AML-193 (cell line): ENCODE measurements around the gene RANGRF.
"Not testable (repeated sequence)": the region's sequence is repeated elsewhere in the genome, so short reads cannot be mapped to it uniquely, and the experiment has no call there.

Experiments used
- DNase-seq, 2 experiments: peaks; one replicate each; lab custom pipeline; 2025; lab: John Stamatoyannopoulos, UW

RANGRF gene, protein sequence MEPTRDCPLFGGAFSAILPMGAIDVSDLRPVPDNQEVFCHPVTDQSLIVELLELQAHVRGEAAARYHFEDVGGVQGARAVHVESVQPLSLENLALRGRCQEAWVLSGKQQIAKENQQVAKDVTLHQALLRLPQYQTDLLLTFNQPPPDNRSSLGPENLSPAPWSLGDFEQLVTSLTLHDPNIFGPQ

DNA sequence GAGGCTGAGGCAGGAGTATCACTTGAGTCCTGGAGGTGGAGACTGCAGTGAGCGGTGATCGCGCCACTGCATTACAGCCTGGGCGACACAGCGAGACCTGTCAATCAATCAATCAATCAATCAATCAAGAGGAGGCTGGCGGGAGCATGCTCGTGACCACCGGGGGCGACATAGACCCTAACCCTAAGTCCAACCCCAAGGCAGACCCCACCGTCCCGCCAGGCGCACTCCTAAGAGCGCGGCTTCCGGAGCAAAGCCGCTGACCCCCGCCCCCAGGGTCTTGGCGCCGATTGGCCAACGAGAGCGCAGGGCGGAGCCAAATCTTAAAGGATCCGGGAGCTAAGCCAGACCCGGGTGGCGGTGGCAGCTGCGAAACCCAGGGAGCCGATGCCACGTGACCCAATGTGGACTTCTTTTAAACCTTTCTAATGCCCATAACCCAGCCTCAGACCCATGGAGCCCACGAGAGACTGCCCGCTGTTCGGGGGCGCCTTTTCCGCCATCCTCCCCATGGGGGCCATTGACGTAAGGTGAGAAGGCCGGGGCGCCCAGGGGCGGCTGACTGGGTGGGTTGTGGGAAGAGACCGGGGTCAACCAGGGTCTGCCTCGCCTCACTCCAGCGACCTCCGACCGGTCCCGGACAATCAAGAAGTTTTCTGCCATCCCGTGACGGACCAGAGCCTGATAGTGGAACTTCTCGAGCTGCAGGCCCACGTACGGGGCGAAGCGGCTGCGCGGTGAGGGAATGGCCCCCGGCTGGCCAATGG lies at the start of gene RANGRF:
Gene RANGRF, plus strand, starts transcription at position 335 of the 767 bp plus-strand sequence. Its CDS starts 119 bp downstream, at position 454.
- DNase-seq, result peak; percentile 53

DNA sequence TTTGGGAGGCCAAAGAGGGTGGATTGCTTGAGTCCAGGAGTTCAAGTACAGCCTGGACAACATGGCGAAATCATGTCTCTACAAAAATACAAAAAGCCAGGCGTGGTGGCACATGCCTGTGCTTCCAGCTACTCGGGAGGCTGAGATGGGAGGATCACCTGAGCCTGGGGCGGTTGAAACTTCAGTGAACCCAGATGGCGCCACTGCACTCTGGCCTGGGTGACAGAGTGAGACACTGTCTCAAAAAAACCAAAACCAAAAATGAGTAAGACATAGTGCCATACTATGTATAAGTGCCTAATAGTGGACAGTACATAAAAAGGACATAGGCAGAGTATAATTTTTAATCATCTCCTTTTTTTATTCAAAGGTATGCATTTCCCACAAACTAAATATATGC lies 44.6 kb upstream of the RANGRF start:
- no peak for DNase-seq

DNA sequence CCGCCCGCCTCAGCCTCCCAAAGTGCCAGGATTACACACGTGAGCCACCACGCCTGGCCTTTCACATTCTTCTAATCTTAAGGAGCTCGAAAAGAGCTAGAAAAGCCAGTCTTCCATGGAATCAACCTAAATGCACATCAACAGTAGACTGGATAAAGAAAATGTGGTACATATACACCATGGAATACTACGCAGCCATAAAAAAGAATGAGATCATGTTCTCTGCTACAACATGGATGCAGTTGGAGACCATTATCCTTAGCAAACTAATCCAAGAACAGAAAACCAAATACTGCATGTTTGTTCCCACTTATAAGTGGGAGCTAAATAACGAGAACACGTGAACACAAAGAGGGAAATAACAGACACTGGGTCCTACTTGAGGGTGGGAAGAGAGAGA lies 43.7 kb upstream of the RANGRF start:
- no peak for DNase-seq

DNA sequence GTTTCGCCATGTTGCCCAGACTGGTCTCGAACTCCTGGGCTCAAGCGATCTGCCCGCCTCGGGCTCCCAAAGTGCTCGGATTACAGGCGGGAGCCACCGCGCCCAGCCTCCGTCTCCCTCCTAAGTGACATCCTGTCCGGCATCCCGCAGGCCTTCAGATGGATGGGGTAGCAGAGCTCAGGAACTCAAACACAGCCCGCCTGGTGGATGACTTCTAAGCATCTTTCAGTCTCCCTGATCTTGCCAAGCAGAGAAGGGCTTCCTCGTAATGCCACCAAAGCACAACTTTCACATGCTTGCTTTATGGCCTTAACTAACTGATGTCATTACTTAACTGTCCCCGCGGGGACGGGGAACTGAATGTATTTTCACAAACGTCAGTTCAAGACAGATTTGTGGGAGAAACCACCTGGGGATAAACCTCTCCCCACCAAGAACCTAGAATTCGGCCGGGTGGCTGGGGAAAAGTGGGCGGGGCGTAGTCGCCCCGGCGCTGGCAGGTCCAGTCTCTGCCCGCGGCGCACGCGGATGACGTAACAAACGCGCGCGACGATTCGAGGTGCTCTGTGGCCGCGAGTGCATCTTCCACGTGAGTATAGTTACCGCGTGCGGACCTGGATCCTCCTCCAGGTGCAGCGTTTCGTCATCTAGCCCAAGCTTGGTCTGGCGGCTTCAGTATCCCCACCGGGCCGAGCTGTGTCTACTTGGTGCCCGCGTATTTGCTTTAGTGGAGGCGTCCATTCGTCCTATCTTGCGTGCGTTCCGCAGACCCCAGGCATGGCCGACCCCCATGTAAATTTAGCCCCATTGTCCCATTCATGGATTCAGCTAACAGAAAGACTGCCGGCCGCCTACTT lies 39.5 kb upstream of the RANGRF start, which contains the start of gene PFAS:
Gene PFAS, plus strand, starts transcription at position 539 of the 857 bp plus-strand sequence. CDS start 4,649 bp downstream, outside the sequence.
- peak; percentile 47 to 53 for DNase-seq

DNA sequence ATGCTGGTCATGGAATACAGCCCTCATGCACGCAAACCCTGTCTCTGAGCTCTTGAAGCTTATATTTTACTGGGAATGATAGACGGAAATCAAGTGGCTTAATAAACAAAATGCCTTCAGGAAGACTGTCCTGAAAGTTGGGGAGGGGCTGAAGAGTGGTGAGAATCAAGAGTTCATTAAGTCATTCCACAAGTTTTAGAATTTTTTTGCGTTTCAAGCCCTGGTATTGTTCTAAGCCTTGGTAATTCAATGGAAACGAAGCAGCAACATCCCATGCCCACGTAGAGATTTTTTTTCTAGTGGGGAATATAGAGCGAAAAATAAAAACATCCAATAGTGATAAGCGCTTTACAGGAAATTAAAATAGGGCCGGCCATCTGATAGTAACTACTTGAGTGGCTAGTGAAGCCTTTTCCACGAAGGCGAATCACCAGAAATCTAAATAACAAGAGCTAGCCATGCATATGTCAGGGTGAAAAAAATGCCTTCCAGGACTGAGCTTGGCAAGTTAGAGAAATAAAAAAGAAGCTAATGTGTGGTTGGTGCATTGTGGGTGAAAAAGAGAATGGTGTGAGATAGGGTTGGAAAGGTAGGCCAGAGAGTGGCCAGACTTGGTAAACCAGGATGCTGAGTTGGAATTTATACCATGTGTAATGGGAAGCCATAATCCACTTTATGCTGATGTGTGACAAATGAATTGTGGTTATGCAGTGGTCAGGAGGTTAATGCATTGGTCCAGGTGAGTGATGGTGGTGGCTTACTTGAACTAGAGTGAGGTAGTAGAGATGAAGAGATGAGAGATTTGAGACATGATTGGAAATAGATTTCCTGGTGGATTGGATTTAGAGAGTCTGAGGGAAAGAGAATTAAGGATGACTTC lies 38.6 kb upstream of the RANGRF start:
- DNase-seq, result no peak

DNA sequence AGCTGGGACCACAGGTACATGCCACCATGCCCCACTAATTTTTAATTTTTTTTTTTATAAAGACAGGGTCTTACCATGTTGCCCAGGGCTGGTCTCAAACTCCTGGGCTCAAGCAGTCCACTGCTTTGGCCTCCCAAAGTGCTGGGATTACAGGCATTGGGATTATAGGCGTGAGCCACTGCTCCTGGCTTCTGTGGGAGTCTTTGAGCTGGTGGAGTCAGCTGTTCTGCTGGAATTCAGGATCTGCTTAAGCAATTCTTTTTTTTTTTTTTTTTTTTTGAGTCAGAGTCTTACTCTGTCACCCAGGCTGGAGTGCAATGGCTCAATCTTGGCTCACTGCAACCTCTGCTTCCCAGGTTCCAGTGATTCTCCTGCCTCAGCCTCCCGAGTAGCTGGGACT lies 37.1 kb upstream of the RANGRF start:
- not testable (repeated sequence) for DNase-seq

DNA sequence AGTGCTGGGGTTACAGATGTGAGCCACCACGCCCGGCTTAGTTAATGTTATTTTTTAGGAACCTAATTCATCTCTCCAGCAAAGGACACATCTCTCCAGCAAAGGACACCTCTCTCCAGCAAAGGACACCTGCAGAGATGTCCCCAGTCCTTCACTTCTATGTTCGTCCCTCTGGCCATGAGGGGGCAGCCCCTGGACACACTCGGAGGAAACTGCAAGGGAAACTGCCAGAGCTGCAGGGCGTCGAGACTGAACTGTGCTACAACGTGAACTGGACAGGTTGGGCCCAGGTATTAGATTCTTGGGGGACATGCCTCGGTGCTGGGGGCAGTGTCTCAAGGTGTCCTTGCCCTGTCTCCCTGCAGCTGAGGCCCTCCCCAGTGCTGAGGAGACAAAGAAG lies 34.7 kb upstream of the RANGRF start:
- DNase-seq, result no peak

DNA sequence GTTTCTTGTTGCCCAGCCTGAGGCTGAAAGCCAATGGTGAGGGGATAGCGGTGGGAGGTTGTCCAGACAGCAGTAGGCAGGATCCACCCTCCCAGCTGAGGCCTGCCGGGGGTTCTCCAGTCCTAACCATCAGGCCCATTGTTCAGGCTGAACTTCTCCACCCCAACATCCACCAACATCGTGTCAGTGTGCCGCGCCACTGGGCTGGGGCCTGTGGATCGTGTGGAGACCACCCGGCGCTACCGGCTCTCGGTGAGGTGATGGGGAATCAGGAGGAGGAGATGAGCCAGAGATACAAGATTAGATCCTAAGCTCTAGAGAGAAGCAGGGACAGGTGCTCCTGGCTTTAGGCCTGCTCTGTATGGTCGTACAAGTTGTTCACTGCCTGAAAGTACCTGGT lies 33.6 kb upstream of the RANGRF start:
- no peak for DNase-seq

DNA sequence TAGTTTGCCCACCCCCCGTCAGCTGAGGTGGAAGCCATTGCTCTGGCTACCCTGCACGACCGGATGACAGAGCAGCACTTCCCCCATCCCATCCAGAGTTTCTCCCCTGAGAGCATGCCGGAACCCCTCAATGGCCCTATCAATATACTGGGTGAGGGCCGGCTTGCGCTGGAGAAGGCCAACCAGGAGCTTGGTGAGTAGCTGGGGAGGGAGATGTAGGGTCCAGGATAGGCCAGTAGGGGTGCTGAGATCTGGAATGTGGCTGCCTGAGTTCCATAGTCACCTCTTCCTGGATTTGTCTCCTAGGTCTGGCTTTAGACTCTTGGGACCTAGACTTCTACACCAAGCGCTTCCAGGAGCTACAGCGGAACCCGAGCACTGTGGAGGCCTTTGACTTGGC lies 33.0 kb upstream of the RANGRF start:
- DNase-seq, result no peak

DNA sequence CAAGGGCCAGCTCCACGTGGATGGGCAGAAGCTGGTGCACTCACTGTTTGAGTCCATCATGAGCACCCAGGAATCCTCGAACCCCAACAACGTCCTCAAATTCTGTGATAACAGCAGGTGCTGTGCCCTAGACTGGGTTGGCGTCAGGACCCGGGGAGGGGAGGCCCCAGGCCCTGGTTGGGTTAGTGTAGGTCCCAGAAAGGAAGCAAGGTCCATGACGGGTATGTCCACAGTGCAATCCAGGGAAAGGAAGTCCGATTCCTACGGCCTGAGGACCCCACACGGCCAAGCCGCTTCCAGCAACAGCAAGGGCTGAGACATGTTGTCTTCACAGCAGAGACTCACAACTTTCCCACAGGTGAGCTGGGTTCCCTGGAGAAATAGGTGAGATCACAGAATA lies 32.2 kb upstream of the RANGRF start:
- no peak for DNase-seq

DNA sequence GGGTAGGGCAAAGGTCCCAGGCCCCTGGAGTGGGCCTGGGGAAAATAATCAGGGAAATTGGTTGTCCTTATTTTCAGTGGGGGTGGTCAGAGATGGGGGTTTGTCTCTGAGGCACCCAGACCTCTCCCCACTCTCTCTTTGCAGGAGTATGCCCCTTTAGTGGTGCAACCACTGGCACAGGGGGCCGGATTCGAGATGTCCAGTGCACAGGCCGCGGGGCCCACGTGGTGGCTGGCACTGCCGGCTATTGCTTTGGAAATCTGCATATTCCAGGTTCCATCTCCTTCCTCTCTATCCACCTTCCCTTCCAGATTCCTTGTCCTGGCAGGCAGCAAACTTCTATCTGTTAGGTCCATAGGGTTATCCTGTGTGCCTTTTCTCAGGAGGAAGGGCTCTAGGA lies 31.8 kb upstream of the RANGRF start:
- DNase-seq, result no peak

DNA sequence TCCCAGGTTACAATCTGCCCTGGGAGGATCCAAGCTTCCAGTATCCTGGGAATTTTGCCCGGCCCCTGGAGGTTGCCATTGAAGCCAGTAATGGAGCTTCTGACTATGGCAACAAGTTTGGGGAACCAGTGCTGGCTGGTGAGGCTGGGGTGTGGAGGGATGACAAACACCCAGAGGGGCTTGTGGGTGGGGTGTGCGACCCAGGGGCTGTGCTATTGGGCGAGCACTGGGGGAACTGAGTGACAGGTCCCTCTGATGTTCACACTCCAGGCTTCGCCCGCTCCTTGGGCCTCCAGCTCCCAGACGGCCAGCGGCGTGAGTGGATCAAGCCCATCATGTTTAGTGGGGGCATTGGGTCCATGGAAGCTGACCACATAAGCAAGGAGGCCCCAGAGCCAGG lies 30.7 kb upstream of the RANGRF start:
- no peak for DNase-seq

DNA sequence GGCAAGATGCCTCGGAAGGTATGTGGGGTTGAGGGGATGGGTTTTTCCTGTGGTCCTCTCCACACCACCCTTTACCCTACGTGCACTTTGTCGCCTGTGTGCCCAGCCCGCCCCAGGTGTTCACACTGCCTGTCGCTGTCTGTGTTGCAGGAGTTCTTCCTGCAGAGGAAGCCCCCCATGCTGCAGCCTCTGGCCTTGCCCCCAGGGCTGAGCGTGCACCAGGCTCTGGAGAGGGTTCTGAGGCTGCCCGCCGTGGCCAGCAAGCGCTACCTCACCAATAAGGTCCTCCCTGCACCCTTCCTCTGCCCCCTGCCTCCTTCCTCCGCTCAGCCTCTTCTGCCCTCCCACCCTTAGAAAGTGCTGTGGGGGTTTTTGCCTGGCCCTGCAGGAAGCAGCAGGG lies 24.1 kb upstream of the RANGRF start:
- no peak for DNase-seq

DNA sequence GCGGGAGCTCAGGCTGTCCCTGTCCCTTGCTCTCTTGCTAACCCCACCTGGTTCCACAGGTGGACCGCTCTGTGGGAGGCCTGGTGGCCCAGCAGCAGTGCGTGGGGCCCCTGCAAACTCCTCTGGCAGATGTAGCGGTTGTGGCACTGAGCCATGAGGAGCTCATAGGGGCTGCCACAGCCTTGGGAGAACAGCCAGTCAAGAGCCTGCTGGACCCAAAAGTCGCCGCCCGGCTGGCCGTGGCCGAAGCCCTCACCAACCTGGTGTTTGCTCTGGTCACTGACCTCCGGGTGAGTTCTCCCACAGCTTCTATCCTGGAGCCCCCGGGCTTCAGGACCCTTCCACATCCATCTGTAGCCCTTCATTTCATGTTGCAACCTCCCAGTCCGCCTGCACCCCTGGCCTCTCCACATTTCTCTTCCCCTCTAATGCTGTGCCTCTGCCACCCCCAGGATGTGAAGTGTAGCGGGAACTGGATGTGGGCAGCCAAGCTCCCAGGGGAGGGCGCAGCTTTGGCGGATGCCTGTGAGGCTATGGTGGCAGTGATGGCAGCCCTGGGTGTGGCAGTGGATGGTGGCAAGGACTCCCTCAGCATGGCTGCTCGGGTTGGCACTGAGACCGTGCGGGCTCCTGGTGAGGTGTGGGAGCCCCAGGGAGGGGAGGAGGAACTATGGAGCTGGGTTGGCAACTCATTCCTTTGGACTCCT lies 23.5 kb upstream of the RANGRF start:
- DNase-seq, result no peak

DNA sequence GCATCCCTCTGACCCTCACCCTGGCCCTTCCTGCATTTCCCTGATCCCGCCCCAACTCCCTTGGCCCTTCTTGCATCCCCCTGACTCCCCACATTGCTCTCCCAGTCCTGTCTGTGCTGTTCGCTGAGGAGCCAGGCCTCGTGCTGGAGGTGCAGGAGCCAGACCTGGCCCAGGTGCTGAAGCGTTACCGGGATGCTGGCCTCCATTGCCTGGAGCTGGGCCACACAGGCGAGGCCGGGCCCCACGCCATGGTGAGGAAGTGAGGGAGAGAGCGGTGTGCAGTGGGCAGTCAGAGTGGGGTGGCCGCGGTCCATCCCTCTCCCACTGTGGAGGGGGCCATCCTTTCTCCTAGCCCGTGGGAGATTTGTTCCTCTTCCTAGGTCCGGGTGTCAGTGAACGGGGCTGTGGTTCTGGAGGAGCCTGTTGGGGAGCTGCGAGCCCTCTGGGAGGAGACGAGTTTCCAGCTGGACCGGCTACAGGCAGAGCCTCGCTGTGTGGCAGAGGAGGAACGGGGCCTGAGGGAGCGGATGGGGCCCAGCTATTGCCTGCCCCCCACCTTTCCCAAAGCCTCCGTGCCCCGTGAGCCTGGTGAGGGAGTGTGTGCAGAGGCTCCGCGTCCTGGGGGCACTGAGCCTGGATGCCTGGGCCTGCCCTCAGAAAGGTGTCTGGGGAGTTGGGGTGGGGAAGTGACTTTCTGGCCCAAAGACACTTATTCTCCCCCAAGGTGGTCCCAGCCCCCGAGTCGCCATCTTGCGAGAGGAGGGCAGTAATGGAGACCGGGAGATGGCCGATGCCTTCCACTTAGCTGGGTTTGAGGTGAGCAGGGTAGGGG lies 21.6 kb upstream of the RANGRF start:
- DNase-seq, result no peak

DNA sequence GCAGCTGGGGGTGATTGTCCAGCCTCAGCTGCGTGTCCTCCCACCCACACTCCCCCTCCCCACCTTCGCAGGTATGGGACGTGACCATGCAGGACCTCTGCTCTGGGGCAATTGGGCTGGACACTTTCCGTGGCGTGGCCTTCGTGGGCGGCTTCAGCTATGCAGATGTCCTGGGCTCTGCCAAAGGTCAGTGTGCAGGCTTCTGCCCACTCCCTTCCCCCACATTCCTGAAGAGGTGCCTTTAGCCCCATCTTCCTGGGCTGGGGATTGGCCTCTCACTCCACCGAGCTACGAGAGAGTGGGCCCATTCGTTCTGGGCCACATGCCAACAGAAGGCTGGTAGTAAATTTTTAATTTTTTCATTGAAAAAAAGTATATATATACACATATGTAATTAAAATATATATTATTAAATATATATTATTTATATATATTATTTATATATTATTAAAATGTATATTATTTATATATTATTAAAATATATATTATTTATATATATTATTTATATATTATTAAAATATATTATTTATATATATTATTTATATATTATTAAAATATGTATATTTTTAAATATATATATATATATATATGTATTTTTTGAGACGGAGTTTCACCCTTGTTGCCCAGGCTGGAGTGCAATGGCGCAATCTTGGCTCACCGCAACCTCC lies 20.9 kb upstream of the RANGRF start:
- no peak for DNase-seq

DNA sequence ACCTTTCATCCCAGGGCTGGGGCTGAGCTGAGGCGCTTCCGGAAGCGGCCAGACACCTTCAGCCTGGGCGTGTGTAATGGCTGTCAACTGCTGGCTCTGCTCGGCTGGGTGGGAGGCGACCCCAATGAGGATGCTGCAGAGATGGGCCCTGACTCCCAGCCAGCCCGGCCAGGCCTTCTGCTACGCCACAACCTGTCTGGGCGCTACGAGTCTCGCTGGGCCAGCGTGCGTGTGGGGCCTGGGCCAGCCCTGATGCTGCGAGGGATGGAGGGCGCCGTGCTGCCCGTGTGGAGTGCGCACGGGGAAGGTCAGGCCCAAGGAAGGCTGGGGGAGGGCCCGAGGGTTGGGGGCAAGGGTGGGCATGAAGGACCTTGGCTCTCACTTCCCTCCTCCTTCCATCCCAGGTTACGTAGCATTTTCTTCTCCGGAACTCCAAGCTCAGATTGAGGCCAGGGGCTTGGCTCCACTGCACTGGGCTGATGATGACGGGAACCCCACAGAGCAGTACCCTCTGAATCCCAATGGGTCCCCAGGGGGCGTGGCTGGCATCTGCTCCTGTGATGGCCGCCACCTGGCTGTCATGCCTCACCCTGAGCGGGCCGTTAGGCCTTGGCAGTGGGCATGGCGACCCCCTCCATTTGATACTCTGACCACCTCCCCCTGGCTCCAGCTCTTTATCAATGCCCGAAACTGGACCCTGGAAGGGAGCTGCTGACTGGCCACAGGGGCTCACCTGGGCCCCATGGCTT lies 19.7 kb upstream of the RANGRF start:
- DNase-seq, result no peak

DNA sequence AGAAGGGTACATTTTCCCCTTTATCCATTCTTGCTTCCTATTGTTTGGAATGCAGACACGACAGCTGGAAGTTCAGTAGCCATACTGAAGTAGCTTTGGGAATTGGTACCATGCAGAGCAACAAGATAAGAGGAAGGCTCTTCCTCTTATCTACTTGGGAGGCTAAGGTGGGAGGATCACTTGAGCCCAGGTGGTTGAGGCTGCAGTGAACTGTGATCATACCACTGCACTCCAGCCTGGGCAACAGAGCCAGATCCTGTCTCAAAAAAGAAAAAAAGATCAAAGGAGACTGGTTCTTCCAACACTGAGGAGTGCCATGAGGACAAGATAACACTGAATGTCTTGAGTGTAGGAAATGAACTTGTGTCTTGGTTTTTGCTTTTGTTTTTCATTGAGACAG lies 16.0 kb upstream of the RANGRF start:
- no peak for DNase-seq

DNA sequence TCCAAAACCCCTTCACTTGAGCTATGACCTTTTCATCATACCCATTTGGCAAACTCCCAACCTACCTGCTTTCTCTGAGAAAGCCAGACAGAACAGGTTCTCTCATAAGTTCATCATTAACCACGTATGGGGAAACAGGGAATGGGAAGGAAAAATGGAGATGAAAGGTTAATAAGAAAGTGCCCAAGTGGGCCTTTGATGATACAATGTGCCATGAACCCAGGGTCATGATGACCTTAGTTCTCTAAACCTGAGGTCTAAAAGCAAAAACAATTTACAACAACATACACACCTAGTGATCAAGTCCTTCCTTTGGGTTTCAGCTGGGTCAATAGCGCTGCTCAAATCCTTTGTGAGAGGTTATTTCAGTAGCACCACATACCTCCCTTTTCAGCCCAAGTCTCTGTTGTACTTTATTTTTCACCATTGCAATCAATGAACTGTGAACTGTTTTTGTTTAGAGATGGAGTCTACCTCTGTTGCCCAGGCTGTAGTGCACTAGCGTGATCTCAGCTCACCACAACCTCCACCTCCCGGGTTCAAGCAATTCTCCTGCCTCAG lies 14.5 kb upstream of the RANGRF start:
- DNase-seq, result no peak
